ENCODE measurements around the gene C5orf46. TPM values are rescaled to one million over a fixed set of nuclear protein-coding genes. Genes with fewer than 3 reads are reported as not detected.

Gene C5orf46
- total RNA-seq, 3 donors from 2014 or later (not counting 1 experiment from before 2014, with no cell fraction given) = not detected

- Histone ChIP-seq H3K4me1 (ENCODE audit: control insufficient read depth, insufficient read depth, low read length) (no peaks in the 10 kb centered on the region), H3K27ac (ENCODE audit: low read length) (no peak overlapping the region), H3K36me3 (ENCODE audit: control insufficient read depth, insufficient read depth, low read length) (no peaks in the 10 kb centered on the region), H3K27me3 (ENCODE audit: control insufficient read depth, insufficient read depth, low read length) (peaks cover 2% of the 10 kb centered on the region), H3K4me3 (ENCODE audit: low read length) (no peak overlapping the region), H3K9me3 (ENCODE audit: control insufficient read depth, insufficient read depth, low read length) (no peaks in the 10 kb centered on the region)
- Mint-ChIP-seq H3K36me3 (no peaks in the 10 kb centered on the region), H3K9me3 (no peaks in the 10 kb centered on the region), H3K27ac (no peak overlapping the region), H3K27me3 (ENCODE audit: low read depth in 2 of 2) (peaks cover 15 to 37% of the 10 kb centered on the region in 2 donors), H3K4me3 (no peak overlapping the region), H3K4me1 (no peaks in the 10 kb centered on the region)
- DNase-seq = no peak
- 84% methylated on average over 2 of the region's 2 CpGs for WGBS (ENCODE audit: insufficient coverage)
- ATAC-seq = no peak
- TF ChIP-seq, protein P1, sequence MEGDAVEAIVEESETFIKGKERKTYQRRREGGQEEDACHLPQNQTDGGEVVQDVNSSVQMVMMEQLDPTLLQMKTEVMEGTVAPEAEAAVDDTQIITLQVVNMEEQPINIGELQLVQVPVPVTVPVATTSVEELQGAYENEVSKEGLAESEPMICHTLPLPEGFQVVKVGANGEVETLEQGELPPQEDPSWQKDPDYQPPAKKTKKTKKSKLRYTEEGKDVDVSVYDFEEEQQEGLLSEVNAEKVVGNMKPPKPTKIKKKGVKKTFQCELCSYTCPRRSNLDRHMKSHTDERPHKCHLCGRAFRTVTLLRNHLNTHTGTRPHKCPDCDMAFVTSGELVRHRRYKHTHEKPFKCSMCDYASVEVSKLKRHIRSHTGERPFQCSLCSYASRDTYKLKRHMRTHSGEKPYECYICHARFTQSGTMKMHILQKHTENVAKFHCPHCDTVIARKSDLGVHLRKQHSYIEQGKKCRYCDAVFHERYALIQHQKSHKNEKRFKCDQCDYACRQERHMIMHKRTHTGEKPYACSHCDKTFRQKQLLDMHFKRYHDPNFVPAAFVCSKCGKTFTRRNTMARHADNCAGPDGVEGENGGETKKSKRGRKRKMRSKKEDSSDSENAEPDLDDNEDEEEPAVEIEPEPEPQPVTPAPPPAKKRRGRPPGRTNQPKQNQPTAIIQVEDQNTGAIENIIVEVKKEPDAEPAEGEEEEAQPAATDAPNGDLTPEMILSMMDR (IDR thresholded peaks at IDR 0.05) = no peak
- intact Hi-C loops (cut with micrococcal nuclease) = no loop called here
Observed at GRCh38 chr5:147842869-147843268, 63.5 kb downstream of the C5orf46 start.

Other genes with a start within 250 kb of the C5orf46 start
- gene JAKMIP2, start 123.8 kb downstream of the C5orf46 start, total RNA-seq = 10 to 100 TPM; 12.2 to 16.1 (median 14.9) TPM
- gene SPINK1, start 74.9 kb downstream of the C5orf46 start, total RNA-seq = not detected
- 1 to 10 TPM in 1 of 3 donors, not detected in 2; 1.2 TPM for gene SCGB3A2, start 27.8 kb downstream of the C5orf46 start, total RNA-seq
- gene SPINK5, start 157.4 kb upstream of the C5orf46 start, total RNA-seq = not detected

All from natural killer cell (primary cell).